Epithelial cell of proximal tubule (primary cell): ENCODE measurements around the gene ARMC3. TPM values are rescaled to one million over a fixed set of nuclear protein-coding genes. Genes with fewer than 3 reads are reported as not detected.

Source experiments
- DNase-seq: peaks from one replicate; pipeline ENCODE4 v3.0.0-alpha.2; 2011; ENCODE audit warnings: low read depth
- H3K4me3 ChIP-seq: 2 replicates; pipeline ENCODE4 v1.5.1; 2011; ENCODE audit warnings: low read depth, mild to moderate bottlenecking, low read length
- total RNA-seq: library from RNA; depleted of rRNA; stranded (reverse); fragments of >200 nt; gene quantifications from 2 replicates; pipeline ENCODE4 v1.2.3, GENCODE V29; 2015
- TF ChIP-seq, protein P1 (sequence below): conservative IDR thresholded peaks from 2 replicates; pipeline ENCODE4 v1.5.1; 2012; ENCODE audit warnings: low read depth, mild to moderate bottlenecking, low read length

ARMC3 gene
- total RNA-seq, 1 donor from 2014 or later, result 0.23 TPM

DNA sequence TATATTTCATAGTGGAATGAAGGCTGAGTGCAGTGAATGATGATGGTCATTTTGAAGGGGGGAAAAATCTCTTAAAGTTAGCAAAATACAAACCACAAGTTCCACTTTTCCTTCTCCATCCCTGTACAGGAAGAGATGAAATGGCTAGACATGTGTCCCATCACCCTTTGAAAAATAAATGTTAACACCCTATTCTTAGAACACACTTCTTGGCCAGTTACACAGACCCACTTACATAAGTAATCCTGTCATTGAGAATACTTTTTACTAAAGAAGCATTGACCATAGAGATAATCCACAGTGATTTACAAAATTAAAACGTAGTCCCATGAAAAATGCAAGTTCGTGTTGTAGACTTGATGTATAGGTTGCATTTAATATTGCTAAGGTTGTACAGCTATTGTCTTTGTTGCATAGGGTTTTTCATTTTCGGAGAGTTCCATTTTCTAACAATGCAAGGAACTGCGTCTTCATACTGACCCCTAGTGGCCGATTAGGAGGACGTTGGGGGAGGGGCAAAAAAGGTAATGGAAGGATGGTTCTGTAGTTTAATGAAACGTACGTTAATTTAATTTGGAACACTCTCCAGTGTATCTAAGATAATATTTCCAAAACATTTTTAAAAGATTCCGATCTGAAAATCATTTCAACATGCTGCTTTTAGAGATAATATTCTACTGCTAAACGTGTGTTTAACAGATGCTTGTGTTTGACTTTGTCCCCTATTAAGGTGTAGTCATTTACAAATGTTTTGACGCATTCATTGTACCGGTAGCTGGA lies 60.9 kb downstream of the ARMC3 start:
- H3K4me3 ChIP-seq, result no peak overlapping the region
- TF ChIP-seq, protein P1, sequence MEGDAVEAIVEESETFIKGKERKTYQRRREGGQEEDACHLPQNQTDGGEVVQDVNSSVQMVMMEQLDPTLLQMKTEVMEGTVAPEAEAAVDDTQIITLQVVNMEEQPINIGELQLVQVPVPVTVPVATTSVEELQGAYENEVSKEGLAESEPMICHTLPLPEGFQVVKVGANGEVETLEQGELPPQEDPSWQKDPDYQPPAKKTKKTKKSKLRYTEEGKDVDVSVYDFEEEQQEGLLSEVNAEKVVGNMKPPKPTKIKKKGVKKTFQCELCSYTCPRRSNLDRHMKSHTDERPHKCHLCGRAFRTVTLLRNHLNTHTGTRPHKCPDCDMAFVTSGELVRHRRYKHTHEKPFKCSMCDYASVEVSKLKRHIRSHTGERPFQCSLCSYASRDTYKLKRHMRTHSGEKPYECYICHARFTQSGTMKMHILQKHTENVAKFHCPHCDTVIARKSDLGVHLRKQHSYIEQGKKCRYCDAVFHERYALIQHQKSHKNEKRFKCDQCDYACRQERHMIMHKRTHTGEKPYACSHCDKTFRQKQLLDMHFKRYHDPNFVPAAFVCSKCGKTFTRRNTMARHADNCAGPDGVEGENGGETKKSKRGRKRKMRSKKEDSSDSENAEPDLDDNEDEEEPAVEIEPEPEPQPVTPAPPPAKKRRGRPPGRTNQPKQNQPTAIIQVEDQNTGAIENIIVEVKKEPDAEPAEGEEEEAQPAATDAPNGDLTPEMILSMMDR, result peak; percentile 99
- DNase-seq, result no peak

GRCh38 chr10:22990443-22990842 lies 62.6 kb downstream of the ARMC3 start:
- H3K4me3 ChIP-seq, result no peak overlapping the region
- DNase-seq, result no peak
- TF ChIP-seq, protein P1, result no peak

DNA sequence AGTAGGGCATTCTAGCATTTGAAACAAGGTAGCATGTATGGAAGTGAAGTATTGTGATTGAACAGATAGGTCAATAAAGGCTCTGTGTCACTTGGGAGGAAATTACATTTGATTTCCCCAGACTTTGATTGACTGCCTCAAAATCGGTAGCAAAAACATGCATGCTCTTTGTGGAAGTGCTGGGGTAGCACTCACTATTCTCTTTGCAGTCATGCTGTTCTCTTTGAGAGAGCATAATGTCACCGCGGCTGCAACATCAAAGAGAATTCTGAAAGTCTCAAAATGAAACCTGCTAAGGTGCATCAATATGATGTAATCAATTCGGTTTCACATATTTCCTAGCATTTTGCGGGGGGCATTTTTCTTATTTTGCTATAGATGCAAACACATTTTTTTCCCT lies 64.2 kb downstream of the ARMC3 start:
- H3K4me3 ChIP-seq, result no peak overlapping the region
- TF ChIP-seq, protein P1, result no peak

DNA sequence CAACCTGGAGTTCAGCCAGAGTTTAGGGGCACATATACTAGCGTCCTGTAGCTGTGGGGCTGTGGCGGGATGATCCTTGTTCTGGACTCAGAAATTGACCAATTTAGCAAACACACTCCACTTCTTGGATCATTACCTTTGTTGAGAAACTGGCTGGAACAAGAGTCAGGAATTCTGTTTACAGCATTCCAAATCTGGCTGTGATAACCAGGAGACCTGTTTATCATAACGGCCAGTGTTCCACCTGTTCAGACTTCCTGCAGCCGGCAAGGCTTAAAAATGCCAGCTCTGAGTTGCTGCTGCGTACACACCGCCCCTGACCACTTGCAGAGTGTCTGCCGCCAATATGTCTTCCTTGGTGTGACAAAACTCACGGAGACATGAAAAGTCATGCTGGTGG lies 64.8 kb downstream of the ARMC3 start:
- H3K4me3 ChIP-seq, result no peak overlapping the region
- no peak for DNase-seq

More for the DNA sequence above, 64.2 kb downstream of the ARMC3 start:
- DNase-seq, result no peak

DNA sequence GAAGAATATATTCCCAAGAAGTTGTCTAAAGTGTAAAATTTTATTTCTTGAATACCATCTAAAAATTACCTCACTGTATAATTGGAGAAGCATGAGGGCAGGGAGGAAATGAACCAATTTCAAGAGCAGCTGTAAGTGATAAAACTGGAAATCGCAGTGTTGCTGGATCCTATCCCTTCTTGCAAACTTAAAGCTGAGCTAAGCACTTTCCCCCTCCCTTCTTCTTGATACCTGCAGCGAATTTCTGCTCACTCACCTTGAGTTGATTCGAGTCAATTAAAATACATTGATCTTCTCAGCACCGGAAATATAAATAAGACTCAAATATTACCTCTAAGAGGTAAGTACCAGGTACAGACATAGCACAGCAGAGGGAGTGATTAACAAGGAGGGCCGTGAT lies 65.5 kb downstream of the ARMC3 start:
- TF ChIP-seq, protein P1, result no peak
- no peak overlapping the region for H3K4me3 ChIP-seq
- no peak for DNase-seq

More for the DNA sequence above, 64.8 kb downstream of the ARMC3 start:
- TF ChIP-seq, protein P1, result no peak

DNA sequence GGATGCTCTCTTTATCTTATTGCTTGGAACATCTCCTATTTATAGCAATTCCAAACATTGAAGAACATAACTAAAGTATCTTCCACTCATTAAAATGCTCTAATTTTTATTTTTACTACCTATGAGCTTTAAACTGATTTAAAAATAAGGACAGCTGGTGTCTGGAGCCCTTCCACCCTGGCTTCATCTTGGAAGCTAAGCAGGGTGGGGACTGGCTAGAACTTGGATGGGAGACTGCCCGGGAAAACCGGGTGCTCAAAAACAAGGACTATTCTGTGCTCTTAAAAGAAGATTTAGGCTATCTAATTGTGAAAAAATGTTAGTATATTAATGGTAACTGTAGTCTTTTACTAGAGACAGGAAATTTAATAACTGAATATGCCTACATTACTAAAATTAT lies 69.2 kb downstream of the ARMC3 start:
- TF ChIP-seq, protein P1, result no peak
- DNase-seq, result no peak
- H3K4me3 ChIP-seq, result no peak overlapping the region

- TF ChIP-seq, protein P1, result no peak
- no peak for DNase-seq
Measured at GRCh38 chr10:22998091-22998490, 70.2 kb downstream of the ARMC3 start.

More at GRCh38 chr10:22998091-22998490, 70.2 kb downstream of the ARMC3 start:
- H3K4me3 ChIP-seq, result no peak overlapping the region
